ENCODE measurements around the gene ACO1.

DNA sequence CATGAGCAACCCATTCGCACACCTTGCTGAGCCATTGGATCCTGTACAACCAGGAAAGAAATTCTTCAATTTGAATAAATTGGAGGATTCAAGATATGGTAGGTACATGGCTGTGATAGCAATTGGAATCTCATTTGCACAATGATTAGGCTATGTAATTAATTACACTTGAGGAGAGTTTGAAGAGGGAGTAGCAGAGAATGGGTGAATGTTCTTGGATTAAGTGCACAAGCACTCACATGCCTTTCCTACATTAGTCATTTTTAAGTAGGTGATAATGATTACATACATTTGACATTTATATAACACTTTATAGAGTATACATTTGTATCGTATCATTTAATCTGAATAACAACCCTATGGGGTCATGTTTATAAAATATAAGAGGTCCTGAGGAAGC lies 21.1 kb downstream of the ACO1 start:
- TF ChIP-seq EZH2phosphoT487 (IDR thresholded peaks at IDR 0.05; ENCODE audit: insufficient read depth, low read depth): no peak
- TF ChIP-seq EZH2 (IDR thresholded peaks at IDR 0.05; ENCODE audit: insufficient read depth, poor library complexity, severe bottlenecking): no peak

Data from GM23248 (cell line).